ENCODE data around the gene LMNA. TPM values are rescaled to one million over a fixed set of nuclear protein-coding genes. Genes with fewer than 3 reads are reported as not detected.
"Not testable (repeated sequence)": the region's sequence is repeated elsewhere in the genome, so short reads cannot be mapped to it uniquely, and the experiment has no call there.

Gene LMNA
- total RNA-seq, 1 experiment from 2014 or later: 68.8 TPM

DNA sequence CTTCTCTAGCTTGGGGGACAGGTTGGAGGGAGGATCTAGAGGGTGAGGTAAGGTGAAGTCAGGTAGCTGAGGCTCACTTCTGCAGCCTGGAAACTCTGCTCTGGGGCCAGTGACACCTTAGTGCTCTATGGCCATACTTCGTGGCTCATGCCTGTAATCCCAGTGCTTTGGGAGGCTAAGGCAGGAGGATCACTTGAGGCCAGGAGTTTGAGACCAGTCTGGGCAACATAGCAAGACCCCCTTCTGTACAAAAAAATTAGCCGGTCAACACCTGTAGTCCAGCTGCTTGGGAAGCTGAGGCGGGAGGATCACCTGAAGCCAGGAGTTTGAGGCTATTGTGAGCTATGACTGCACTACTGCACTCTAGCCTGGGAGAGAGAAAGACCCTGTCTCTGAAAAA, 5.8 kb downstream of the LMNA start:
- TF ChIP-seq ZNF232 (CRISPR knock-in tag; IDR thresholded peaks at IDR 0.05): no peak
- no peak for TF ChIP-seq ATF1 (CRISPR knock-in tag; IDR thresholded peaks at IDR 0.05)
- TF ChIP-seq, protein P1, sequence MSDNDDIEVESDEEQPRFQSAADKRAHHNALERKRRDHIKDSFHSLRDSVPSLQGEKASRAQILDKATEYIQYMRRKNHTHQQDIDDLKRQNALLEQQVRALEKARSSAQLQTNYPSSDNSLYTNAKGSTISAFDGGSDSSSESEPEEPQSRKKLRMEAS (CRISPR knock-in tag; IDR thresholded peaks at IDR 0.05): no peak
- TF ChIP-seq ZNF121 (CRISPR knock-in tag; IDR thresholded peaks at IDR 0.05): peak; percentile 88
- peaks cover 63% of the 10 kb centered on the region for H3K4me1 Mint-ChIP-seq
- ChIA-PET CTCF (interaction anchor here (0.8 to 28.0 kb wide), 4 partner anchors 9 to 94 kb away, joined by 3 to 1176 read pairs (median 16); partner anchors contain the start of gene MEX3A), POLR2A (no interaction called here)
- DNase-seq (ENCODE audit: low spot score) (no peak), ATAC-seq (no peak)
- no peaks in the 10 kb centered on the region for H3K9me3 Mint-ChIP-seq
- H3K4me3 Mint-ChIP-seq: no peak overlapping the region
- no peaks in the 10 kb centered on the region for H3K36me3 Mint-ChIP-seq
- H3K27ac Mint-ChIP-seq: 0 out of 2 replicates have a peak overlapping the region, but pooled peaks have one; percentile 29
- peaks cover 5% of the 10 kb centered on the region for H3K27me3 Mint-ChIP-seq (ENCODE audit: low read depth)

DNA sequence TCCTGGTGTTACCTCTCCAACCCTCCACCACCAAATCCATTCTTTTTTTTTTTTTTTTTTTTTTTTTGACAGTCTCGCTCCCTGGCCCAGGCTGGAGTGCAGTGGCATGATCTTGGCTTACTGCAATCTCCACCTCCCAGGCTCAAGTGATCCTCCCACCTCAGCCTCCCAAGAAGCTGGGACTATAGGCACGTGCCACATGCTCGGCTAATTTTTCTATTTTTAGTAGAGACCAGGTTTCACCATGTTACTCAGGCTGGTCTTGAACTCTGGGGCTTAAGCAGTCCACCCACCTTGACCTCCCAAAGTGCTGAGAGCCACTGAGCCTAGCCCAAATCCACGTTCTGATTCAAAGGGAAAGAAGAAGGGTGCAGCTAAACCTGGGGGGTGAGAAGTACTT, 6.5 kb downstream of the LMNA start:
- not testable (repeated sequence) for H3K4me3 Mint-ChIP-seq; DNase-seq (ENCODE audit: low spot score); H3K27me3 Mint-ChIP-seq (ENCODE audit: low read depth); H3K36me3 Mint-ChIP-seq; ATAC-seq; H3K9me3 Mint-ChIP-seq; H3K27ac Mint-ChIP-seq
- H3K4me1 Mint-ChIP-seq: peaks cover 60% of the 10 kb centered on the region
- ChIA-PET POLR2A (interaction anchor here (0.5 to 0.7 kb wide), 2 partner anchors 182 to 680 kb away, joined by 4 to 12 read pairs; no protein-coding TSS in a partner anchor), CTCF (interaction anchor here (0.7 to 28.0 kb wide), 5 partner anchors 9 to 95 kb away, joined by 3 to 1176 read pairs (median 7); partner anchors contain the start of gene MEX3A)

DNA sequence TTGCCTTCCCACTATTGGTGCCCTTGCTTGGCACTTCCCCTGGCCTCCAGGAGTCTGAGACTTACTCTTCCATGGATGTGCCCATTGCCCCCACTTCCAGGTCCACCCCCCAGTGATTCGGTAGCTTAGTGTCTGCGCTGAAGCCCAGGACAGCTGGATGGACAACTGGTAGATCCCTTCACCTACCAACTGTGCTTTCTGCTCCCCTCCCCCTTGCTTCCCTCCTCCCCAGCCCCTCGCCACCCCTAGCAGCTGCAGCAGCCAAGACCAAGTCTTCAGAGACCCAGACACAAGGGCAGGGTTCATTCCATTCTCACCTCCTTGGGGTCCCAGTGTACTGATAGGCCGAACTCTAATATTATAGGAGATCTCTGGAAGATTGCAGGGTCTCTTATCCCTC, 6.9 kb downstream of the LMNA start:
- DNase-seq (ENCODE audit: low spot score) (no peak), ATAC-seq (no peak)
- Mint-ChIP-seq H3K36me3 (no peaks in the 10 kb centered on the region), H3K9me3 (no peaks in the 10 kb centered on the region), H3K27me3 (ENCODE audit: low read depth) (peaks cover 3% of the 10 kb centered on the region), H3K27ac (no peak overlapping the region), H3K4me1 (peaks cover 60% of the 10 kb centered on the region), H3K4me3 (no peak overlapping the region; the same call in 1 of the 2 replicates)
- TF ChIP-seq, protein P2, sequence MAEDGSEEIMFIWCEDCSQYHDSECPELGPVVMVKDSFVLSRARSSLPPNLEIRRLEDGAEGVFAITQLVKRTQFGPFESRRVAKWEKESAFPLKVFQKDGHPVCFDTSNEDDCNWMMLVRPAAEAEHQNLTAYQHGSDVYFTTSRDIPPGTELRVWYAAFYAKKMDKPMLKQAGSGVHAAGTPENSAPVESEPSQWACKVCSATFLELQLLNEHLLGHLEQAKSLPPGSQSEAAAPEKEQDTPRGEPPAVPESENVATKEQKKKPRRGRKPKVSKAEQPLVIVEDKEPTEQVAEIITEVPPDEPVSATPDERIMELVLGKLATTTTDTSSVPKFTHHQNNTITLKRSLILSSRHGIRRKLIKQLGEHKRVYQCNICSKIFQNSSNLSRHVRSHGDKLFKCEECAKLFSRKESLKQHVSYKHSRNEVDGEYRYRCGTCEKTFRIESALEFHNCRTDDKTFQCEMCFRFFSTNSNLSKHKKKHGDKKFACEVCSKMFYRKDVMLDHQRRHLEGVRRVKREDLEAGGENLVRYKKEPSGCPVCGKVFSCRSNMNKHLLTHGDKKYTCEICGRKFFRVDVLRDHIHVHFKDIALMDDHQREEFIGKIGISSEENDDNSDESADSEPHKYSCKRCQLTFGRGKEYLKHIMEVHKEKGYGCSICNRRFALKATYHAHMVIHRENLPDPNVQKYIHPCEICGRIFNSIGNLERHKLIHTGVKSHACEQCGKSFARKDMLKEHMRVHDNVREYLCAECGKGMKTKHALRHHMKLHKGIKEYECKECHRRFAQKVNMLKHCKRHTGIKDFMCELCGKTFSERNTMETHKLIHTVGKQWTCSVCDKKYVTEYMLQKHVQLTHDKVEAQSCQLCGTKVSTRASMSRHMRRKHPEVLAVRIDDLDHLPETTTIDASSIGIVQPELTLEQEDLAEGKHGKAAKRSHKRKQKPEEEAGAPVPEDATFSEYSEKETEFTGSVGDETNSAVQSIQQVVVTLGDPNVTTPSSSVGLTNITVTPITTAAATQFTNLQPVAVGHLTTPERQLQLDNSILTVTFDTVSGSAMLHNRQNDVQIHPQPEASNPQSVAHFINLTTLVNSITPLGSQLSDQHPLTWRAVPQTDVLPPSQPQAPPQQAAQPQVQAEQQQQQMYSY (CRISPR knock-in tag; IDR thresholded peaks at IDR 0.05): no peak
- TF ChIP-seq PRRX2 (CRISPR knock-in tag; IDR thresholded peaks at IDR 0.05) (no peak), GTF2I (CRISPR knock-in tag; conservative IDR thresholded peaks at IDR 0.05) (no peak), TEAD4 (CRISPR knock-in tag; IDR thresholded peaks at IDR 0.05) (no peak), IRF2 (CRISPR knock-in tag; IDR thresholded peaks at IDR 0.05; ENCODE audit: borderline replicate concordance, low read depth) (no peak), TEAD1 (CRISPR knock-in tag; IDR thresholded peaks at IDR 0.05) (no peak)
- POLR2A ChIA-PET: interaction anchor here (0.5 to 0.7 kb wide), 3 partner anchors 15 to 681 kb away, joined by 3 to 12 read pairs (median 4); no protein-coding TSS in a partner anchor
- CTCF ChIA-PET: interaction anchor here (0.7 to 28.0 kb wide), 5 partner anchors 8 to 55 kb away, joined by 4 to 1176 read pairs (median 10); partner anchors contain the start of gene MEX3A

DNA sequence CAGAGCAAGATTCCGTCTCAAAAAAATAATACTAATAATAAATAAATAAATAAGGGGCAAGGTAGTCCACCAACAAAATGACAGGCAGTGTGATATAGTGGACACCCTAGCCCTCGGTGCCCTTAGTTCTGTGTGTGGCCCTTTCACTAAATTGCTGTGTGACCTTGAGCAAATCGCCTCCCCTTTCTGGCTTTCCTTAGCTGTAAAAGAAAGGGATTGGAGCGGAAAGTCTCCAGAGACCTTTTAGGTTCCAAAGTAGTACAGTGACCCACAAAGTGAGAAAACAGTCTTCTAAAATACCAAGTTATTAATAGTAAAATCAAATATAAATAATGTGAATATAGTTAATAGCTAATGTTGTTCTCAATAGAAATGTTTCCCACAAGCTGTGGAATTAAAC, 7.6 kb downstream of the LMNA start:
- H3K4me3 Mint-ChIP-seq: no peak overlapping the region
- peaks cover 59% of the 10 kb centered on the region for H3K4me1 Mint-ChIP-seq
- ATAC-seq (no peak), DNase-seq (ENCODE audit: low spot score) (no peak)
- ChIA-PET POLR2A (interaction anchor here (1.6 kb wide), 1 partner anchor 25 kb away, joined by 6 read pairs; no protein-coding TSS in a partner anchor), CTCF (interaction anchor here (1.6 to 28.0 kb wide), 6 partner anchors 8 to 103 kb away, joined by 8 to 1176 read pairs (median 10); partner anchors contain the start of genes MEX3A and PMF1)
- H3K9me3 Mint-ChIP-seq: no peaks in the 10 kb centered on the region
- H3K36me3 Mint-ChIP-seq: no peaks in the 10 kb centered on the region
- H3K27me3 Mint-ChIP-seq (ENCODE audit: low read depth): no peaks in the 10 kb centered on the region
- H3K27ac Mint-ChIP-seq: 0 out of 2 replicates have a peak overlapping the region, but pooled peaks have one; percentile 73
- TF ChIP-seq SMAD4 (CRISPR knock-in tag; IDR thresholded peaks at IDR 0.05): no peak
- TF ChIP-seq FOXP1 (CRISPR knock-in tag; IDR thresholded peaks at IDR 0.05; ENCODE audit: borderline replicate concordance): no peak
- TF ChIP-seq ZNF232 (CRISPR knock-in tag; IDR thresholded peaks at IDR 0.05): no peak
- TF ChIP-seq, protein P3, sequence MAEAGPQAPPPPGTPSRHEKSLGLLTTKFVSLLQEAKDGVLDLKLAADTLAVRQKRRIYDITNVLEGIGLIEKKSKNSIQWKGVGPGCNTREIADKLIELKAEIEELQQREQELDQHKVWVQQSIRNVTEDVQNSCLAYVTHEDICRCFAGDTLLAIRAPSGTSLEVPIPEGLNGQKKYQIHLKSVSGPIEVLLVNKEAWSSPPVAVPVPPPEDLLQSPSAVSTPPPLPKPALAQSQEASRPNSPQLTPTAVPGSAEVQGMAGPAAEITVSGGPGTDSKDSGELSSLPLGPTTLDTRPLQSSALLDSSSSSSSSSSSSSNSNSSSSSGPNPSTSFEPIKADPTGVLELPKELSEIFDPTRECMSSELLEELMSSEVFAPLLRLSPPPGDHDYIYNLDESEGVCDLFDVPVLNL (CRISPR knock-in tag; IDR thresholded peaks at IDR 0.05; ENCODE audit: borderline replicate concordance, low read depth): no peak
- no peak for TF ChIP-seq ZNF138 (CRISPR knock-in tag; conservative IDR thresholded peaks at IDR 0.05)
- no peak for TF ChIP-seq FOXJ3 (CRISPR knock-in tag; IDR thresholded peaks at IDR 0.05; ENCODE audit: borderline replicate concordance)
- TF ChIP-seq, protein P1 (CRISPR knock-in tag; IDR thresholded peaks at IDR 0.05): no peak
- TF ChIP-seq, protein P4, sequence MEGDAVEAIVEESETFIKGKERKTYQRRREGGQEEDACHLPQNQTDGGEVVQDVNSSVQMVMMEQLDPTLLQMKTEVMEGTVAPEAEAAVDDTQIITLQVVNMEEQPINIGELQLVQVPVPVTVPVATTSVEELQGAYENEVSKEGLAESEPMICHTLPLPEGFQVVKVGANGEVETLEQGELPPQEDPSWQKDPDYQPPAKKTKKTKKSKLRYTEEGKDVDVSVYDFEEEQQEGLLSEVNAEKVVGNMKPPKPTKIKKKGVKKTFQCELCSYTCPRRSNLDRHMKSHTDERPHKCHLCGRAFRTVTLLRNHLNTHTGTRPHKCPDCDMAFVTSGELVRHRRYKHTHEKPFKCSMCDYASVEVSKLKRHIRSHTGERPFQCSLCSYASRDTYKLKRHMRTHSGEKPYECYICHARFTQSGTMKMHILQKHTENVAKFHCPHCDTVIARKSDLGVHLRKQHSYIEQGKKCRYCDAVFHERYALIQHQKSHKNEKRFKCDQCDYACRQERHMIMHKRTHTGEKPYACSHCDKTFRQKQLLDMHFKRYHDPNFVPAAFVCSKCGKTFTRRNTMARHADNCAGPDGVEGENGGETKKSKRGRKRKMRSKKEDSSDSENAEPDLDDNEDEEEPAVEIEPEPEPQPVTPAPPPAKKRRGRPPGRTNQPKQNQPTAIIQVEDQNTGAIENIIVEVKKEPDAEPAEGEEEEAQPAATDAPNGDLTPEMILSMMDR (IDR thresholded peaks at IDR 0.05): no peak
- no peak for TF ChIP-seq GABPB1 (CRISPR knock-in tag; IDR thresholded peaks at IDR 0.05)
- TF ChIP-seq NFE2L1 (CRISPR knock-in tag; IDR thresholded peaks at IDR 0.05): no peak
- no peak for TF ChIP-seq ESRRA (CRISPR knock-in tag; IDR thresholded peaks at IDR 0.05; ENCODE audit: borderline replicate concordance)
- TF ChIP-seq JUN (CRISPR knock-in tag; IDR thresholded peaks at IDR 0.05): no peak
- no peak for TF ChIP-seq NFATC4 (CRISPR knock-in tag; IDR thresholded peaks at IDR 0.05)
- no peak for TF ChIP-seq NR2C2 (CRISPR knock-in tag; IDR thresholded peaks at IDR 0.05)
